ENCODE data around the gene INSIG1.
A peak's percentile ranks its signal among the peaks of the same experiment; 100 is the strongest.

INSIG1 gene

GRCh38 chr7:155297517-155298287 lies at the start of gene INSIG1:
TSS of gene INSIG1 (plus strand) at chr7:155297878. CDS start at chr7:155298286, 408 bp downstream.
- Histone ChIP-seq H3K36me3 (replicated peaks; ENCODE audit: insufficient read depth, low read length) (peaks cover 19% of the 10 kb centered on the region; the same call in 1 of the 2 replicates), H3K4me3 (ENCODE audit: low read length) (peak within 1 kb of the TSS; percentile 79), H3F3A (ENCODE audit: insufficient read depth, low read length) (peaks cover 39% of the 10 kb centered on the region), H3K4me1 (ENCODE audit: low read length) (peaks cover 19% of the 10 kb centered on the region), H4K20me1 (ENCODE audit: insufficient read depth, low read length) (peaks cover 16% of the 10 kb centered on the region), H3K27ac (ENCODE audit: low read length) (peak within 1 kb of the TSS; percentile 89), H3K4me2 (ENCODE audit: low read depth, low read length) (peak within 1 kb of the TSS; percentile 85), H3K79me2 (ENCODE audit: low read length) (peaks cover 44% of the 10 kb centered on the region), H2AFZ (ENCODE audit: low read length) (peak within 1 kb of the TSS; percentile 71), H3K9me2 (replicated peaks; ENCODE audit: insufficient read depth, low read length) (no peaks in the 10 kb centered on the region), H3K9me3 (replicated peaks; ENCODE audit: insufficient read depth, low read length) (no peaks in the 10 kb centered on the region), H3K27me3 (replicated peaks; ENCODE audit: insufficient read depth, low read length) (no peaks in the 10 kb centered on the region), H3K9ac (ENCODE audit: low read length) (peak within 1 kb of the TSS; percentile 93)
- no peak for TF ChIP-seq CTCF (IDR thresholded peaks at IDR 0.05; ENCODE audit: low read length)
- TF ChIP-seq EZH2phosphoT487 (IDR thresholded peaks at IDR 0.05; ENCODE audit: low read length) = no peak
- no peak for TF ChIP-seq EZH2 (optimal IDR thresholded peaks at IDR 0.05; ENCODE audit: low read depth, low read length)
- DNase-seq = peak; percentile 97

- no peak for TF ChIP-seq EZH2 (optimal IDR thresholded peaks at IDR 0.05; ENCODE audit: low read depth, low read length)
- no peak for TF ChIP-seq CTCF (IDR thresholded peaks at IDR 0.05; ENCODE audit: low read length)
- no peak for TF ChIP-seq EZH2phosphoT487 (IDR thresholded peaks at IDR 0.05; ENCODE audit: low read length)
- no peak for DNase-seq
- H3K36me3 ChIP-seq (replicated peaks; ENCODE audit: insufficient read depth, low read length) = no peaks in the 10 kb centered on the region
- H2AFZ ChIP-seq (ENCODE audit: low read length) = no peak overlapping the region
- no peak overlapping the region for H3K4me3 ChIP-seq (ENCODE audit: low read length)
- no peaks in the 10 kb centered on the region for H4K20me1 ChIP-seq (ENCODE audit: insufficient read depth, low read length)
- H3K9ac ChIP-seq (ENCODE audit: low read length) = no peak overlapping the region
- no peaks in the 10 kb centered on the region for H3K79me2 ChIP-seq (ENCODE audit: low read length)
- H3K27ac ChIP-seq (ENCODE audit: low read length) = no peak overlapping the region
- H3F3A ChIP-seq (ENCODE audit: insufficient read depth, low read length) = no peaks in the 10 kb centered on the region
- H3K9me3 ChIP-seq (replicated peaks; ENCODE audit: insufficient read depth, low read length) = no peaks in the 10 kb centered on the region
- peaks cover 32% of the 10 kb centered on the region for H3K27me3 ChIP-seq (replicated peaks; ENCODE audit: insufficient read depth, low read length)
- H3K4me2 ChIP-seq (ENCODE audit: low read depth, low read length) = no peak overlapping the region
- no peaks in the 10 kb centered on the region for H3K4me1 ChIP-seq (ENCODE audit: low read length)
- H3K9me2 ChIP-seq (replicated peaks; ENCODE audit: insufficient read depth, low read length) = no peaks in the 10 kb centered on the region
Measured at GRCh38 chr7:155248366-155248756, 49.3 kb upstream of the INSIG1 start.

DNA sequence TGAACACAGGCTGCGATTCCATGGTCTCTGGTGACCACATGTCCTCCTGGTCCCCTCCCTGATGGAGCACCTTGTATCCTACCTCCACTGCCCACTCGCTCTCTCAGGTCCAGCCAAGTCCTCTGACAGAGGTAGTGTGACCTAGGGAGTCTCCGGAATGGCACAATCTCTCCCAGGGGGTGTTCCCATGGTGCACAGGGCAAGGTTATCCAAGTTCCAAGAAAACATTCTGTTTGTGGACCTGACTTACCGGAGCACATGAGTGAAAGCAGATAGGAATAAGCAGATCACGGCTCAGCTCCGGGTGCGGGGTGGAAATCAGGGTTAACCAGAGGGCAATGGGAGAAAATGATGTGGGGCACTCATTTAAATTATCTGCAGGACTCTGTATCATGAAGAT lies 45.8 kb upstream of the INSIG1 start:
- no peaks in the 10 kb centered on the region for H3K79me2 ChIP-seq (ENCODE audit: low read length)
- peaks cover 56% of the 10 kb centered on the region for H3K27me3 ChIP-seq (replicated peaks; ENCODE audit: insufficient read depth, low read length)
- no peak overlapping the region for H3K4me3 ChIP-seq (ENCODE audit: low read length)
- no peak overlapping the region for H3K9ac ChIP-seq (ENCODE audit: low read length)
- no peaks in the 10 kb centered on the region for H3K9me2 ChIP-seq (replicated peaks; ENCODE audit: insufficient read depth, low read length)
- no peak overlapping the region for H2AFZ ChIP-seq (ENCODE audit: low read length)
- H3K4me2 ChIP-seq (ENCODE audit: low read depth, low read length) = no peak overlapping the region
- H3K4me1 ChIP-seq (ENCODE audit: low read length) = no peaks in the 10 kb centered on the region
- no peak for DNase-seq
- TF ChIP-seq CTCF (IDR thresholded peaks at IDR 0.05; ENCODE audit: low read length) (no peak), EZH2phosphoT487 (IDR thresholded peaks at IDR 0.05; ENCODE audit: low read length) (no peak), EZH2 (optimal IDR thresholded peaks at IDR 0.05; ENCODE audit: low read depth, low read length) (no peak)
- H3K9me3 ChIP-seq (replicated peaks; ENCODE audit: insufficient read depth, low read length) = no peaks in the 10 kb centered on the region
- H3K27ac ChIP-seq (ENCODE audit: low read length) = no peak overlapping the region
- H3F3A ChIP-seq (ENCODE audit: insufficient read depth, low read length) = no peaks in the 10 kb centered on the region
- H3K36me3 ChIP-seq (replicated peaks; ENCODE audit: insufficient read depth, low read length) = no peaks in the 10 kb centered on the region
- no peaks in the 10 kb centered on the region for H4K20me1 ChIP-seq (ENCODE audit: insufficient read depth, low read length)
